Effector CD4-positive, alpha-beta T cell (primary cell): ENCODE results near the gene CYB561D1.

Experiments used
- DNase-seq: peaks from one replicate; pipeline ENCODE4 v3.0.0-alpha.2; 2020

CYB561D1 gene

GRCh38 chr1:109531826-109532364 lies 38.0 kb downstream of the CYB561D1 start:
- DNase-seq = no peak

- peak; percentile 90 for DNase-seq
These were observed 38.7 kb downstream of the CYB561D1 start for GRCh38 chr1:109532365-109533136.

- DNase-seq = no peak
These were observed 40.5 kb downstream of the CYB561D1 start for GRCh38 chr1:109534307-109534858.

- no peak for DNase-seq
These were observed 41.6 kb downstream of the CYB561D1 start for GRCh38 chr1:109535481-109535880.

- DNase-seq = no peak
These were observed 42.1 kb downstream of the CYB561D1 start for GRCh38 chr1:109535971-109536491.

GRCh38 chr1:109537450-109538178 lies 43.7 kb downstream of the CYB561D1 start:
- no peak for DNase-seq

- DNase-seq = no peak
These were observed 45.1 kb downstream of the CYB561D1 start for GRCh38 chr1:109538827-109539555.

- no peak for DNase-seq
These were observed 45.8 kb downstream of the CYB561D1 start, which contains the start of gene GPR61 for GRCh38 chr1:109539676-109540075. TSS of gene GPR61 (plus strand) at chr1:109539872. CDS start at chr1:109543023, 3,151 bp downstream.

GRCh38 chr1:109541102-109541501 lies 47.2 kb downstream of the CYB561D1 start:
- DNase-seq = no peak

GRCh38 chr1:109542657-109543056 lies 48.8 kb downstream of the CYB561D1 start:
- DNase-seq = no peak

- DNase-seq = no peak
These were observed 49.5 kb downstream of the CYB561D1 start for GRCh38 chr1:109543283-109543987.

- no peak for DNase-seq
These were observed 50.3 kb downstream of the CYB561D1 start for GRCh38 chr1:109543988-109544735.

GRCh38 chr1:109546311-109547109 lies 52.6 kb downstream of the CYB561D1 start:
- DNase-seq = peak; percentile 91

- DNase-seq = no peak
These were observed 53.8 kb downstream of the CYB561D1 start for GRCh38 chr1:109547463-109548320.

- DNase-seq = peak; percentile 96
These were observed 54.7 kb downstream of the CYB561D1 start, which contains the start of gene GNAI3 for GRCh38 chr1:109548321-109549267. TSS of gene GNAI3 (plus strand) at chr1:109548615. CDS start at chr1:109548721, 106 bp downstream.
